ENCODE results near the gene DUSP1. TPM values are rescaled to one million over a fixed set of nuclear protein-coding genes. Genes with fewer than 3 reads are reported as not detected.

DUSP1 gene
- total and polyA plus RNA-seq, 2 of the 13 experiments (the other 11 are each of a cell fraction or from before 2014, with no cell fraction given) = 27.1 to 55.5 TPM

DNA sequence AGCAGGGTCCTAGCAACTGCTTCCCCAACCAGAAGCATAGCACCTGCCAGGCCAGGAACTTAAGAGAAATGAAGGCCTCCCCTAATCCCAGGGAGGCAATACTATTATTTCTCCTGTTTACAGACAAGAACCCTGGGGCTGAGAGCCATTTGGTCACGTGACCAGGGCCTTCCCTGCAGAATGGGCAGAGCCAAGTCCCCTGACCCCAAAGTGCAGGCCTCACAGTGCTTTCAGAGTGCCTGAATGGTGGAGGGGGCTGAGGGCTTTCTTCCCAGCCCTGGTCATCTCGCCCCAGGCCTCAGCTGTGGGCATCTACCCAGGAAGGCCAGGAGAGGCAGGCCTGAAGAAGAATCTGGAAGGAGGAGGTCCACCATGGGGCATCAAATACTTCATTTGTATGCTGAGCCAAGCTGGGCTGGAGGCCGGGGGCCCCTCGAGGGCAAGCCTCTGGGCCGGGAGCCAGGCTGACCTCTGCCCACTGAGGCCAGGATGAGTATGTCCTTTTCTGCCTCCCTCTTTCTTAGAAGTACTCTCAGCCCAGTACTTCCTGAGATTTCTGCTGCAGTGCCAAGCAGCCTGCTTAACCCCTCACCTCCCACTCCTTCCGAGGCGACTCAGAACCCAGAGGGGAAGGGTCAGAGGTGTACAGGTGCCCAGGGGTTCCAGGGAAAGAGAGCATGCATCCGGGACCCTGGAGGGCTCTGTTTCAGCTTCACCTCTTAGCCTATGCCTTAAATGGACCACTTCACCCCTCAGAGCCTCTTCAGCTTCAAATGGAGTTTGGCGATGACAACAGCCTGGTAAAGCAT is 18.9 kb upstream of the DUSP1 start (continued):
- TF ChIP-seq, protein P1, sequence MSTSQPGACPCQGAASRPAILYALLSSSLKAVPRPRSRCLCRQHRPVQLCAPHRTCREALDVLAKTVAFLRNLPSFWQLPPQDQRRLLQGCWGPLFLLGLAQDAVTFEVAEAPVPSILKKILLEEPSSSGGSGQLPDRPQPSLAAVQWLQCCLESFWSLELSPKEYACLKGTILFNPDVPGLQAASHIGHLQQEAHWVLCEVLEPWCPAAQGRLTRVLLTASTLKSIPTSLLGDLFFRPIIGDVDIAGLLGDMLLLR (CRISPR knock-in tag; IDR thresholded peaks at IDR 0.05) = no peak
- TF ChIP-seq HDAC2 (CRISPR knock-in tag; IDR thresholded peaks at IDR 0.05) (peak; percentile 58), TEAD3 (CRISPR knock-in tag; optimal IDR thresholded peaks at IDR 0.05; ENCODE audit: borderline replicate concordance) (peak; percentile 54), ZNF333 (CRISPR knock-in tag; IDR thresholded peaks at IDR 0.05; ENCODE audit: borderline replicate concordance) (no peak), ZNF782 (CRISPR knock-in tag; IDR thresholded peaks at IDR 0.05; ENCODE audit: borderline replicate concordance) (no peak), CEBPG (CRISPR knock-in tag; IDR thresholded peaks at IDR 0.05) (no peak), MEIS1 (CRISPR knock-in tag; IDR thresholded peaks at IDR 0.05; ENCODE audit: borderline replicate concordance) (no peak), RCOR2 (CRISPR knock-in tag; IDR thresholded peaks at IDR 0.05) (no peak), SOX13 (IDR thresholded peaks at IDR 0.05) (no peak), SOX13 (CRISPR knock-in tag; conservative IDR thresholded peaks at IDR 0.05 in 1 of 2, IDR thresholded peaks at IDR 0.05 in 1 of 2) (peak in 1 of 2 experiments; percentile 17; a peak in 1 of 4 replicates), KDM6A (CRISPR knock-in tag; IDR thresholded peaks at IDR 0.05; ENCODE audit: low read depth) (peak; percentile 17; the same call in 1 of the 2 replicates), ZFP36L1 (CRISPR knock-in tag; IDR thresholded peaks at IDR 0.05) (no peak), ZNF33A (CRISPR knock-in tag; IDR thresholded peaks at IDR 0.05; ENCODE audit: borderline replicate concordance) (no peak), ZBTB3 (CRISPR knock-in tag; IDR thresholded peaks at IDR 0.05; ENCODE audit: borderline replicate concordance, low read depth) (no peak), TBX2 (CRISPR knock-in tag; IDR thresholded peaks at IDR 0.05; ENCODE audit: borderline replicate concordance) (0 out of 2 replicates have a peak, but pooled peaks have one; percentile 6), GABPB1 (CRISPR knock-in tag; IDR thresholded peaks at IDR 0.05) (peak; percentile 11; the same call in 1 of the 2 replicates), MAFG (CRISPR knock-in tag; IDR thresholded peaks at IDR 0.05) (no peak), POLR2A (IDR thresholded peaks at IDR 0.05; ENCODE audit: insufficient read depth in 1 of 2, low read depth in 2 of 2, low read length in 2 of 2) (no peak), SP2 (CRISPR knock-in tag; IDR thresholded peaks at IDR 0.05) (no peak)
- TF ChIP-seq, protein P2, sequence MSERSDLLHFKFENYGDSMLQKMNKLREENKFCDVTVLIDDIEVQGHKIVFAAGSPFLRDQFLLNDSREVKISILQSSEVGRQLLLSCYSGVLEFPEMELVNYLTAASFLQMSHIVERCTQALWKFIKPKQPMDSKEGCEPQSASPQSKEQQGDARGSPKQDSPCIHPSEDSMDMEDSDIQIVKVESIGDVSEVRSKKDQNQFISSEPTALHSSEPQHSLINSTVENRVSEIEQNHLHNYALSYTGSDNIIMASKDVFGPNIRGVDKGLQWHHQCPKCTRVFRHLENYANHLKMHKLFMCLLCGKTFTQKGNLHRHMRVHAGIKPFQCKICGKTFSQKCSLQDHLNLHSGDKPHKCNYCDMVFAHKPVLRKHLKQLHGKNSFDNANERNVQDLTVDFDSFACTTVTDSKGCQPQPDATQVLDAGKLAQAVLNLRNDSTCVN (CRISPR knock-in tag; IDR thresholded peaks at IDR 0.05; ENCODE audit: borderline replicate concordance) = 0 out of 2 replicates have a peak, but pooled peaks have one; percentile 27
- TF ChIP-seq, protein P3, sequence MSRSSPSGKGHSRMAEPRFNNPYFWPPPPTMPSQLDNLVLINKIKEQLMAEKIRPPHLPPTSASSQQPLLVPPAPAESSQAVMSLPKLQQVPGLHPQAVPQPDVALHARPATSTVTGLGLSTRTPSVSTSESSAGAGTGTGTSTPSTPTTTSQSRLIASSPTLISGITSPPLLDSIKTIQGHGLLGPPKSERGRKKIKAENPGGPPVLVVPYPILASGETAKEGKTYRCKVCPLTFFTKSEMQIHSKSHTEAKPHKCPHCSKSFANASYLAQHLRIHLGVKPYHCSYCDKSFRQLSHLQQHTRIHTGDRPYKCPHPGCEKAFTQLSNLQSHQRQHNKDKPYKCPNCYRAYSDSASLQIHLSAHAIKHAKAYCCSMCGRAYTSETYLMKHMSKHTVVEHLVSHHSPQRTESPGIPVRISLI (CRISPR knock-in tag; IDR thresholded peaks at IDR 0.05; ENCODE audit: borderline replicate concordance) = no peak
- TF ChIP-seq, protein P4, sequence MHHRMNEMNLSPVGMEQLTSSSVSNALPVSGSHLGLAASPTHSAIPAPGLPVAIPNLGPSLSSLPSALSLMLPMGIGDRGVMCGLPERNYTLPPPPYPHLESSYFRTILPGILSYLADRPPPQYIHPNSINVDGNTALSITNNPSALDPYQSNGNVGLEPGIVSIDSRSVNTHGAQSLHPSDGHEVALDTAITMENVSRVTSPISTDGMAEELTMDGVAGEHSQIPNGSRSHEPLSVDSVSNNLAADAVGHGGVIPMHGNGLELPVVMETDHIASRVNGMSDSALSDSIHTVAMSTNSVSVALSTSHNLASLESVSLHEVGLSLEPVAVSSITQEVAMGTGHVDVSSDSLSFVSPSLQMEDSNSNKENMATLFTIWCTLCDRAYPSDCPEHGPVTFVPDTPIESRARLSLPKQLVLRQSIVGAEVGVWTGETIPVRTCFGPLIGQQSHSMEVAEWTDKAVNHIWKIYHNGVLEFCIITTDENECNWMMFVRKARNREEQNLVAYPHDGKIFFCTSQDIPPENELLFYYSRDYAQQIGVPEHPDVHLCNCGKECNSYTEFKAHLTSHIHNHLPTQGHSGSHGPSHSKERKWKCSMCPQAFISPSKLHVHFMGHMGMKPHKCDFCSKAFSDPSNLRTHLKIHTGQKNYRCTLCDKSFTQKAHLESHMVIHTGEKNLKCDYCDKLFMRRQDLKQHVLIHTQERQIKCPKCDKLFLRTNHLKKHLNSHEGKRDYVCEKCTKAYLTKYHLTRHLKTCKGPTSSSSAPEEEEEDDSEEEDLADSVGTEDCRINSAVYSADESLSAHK (CRISPR knock-in tag; IDR thresholded peaks at IDR 0.05; ENCODE audit: borderline replicate concordance) = no peak
- TF ChIP-seq, protein P5, sequence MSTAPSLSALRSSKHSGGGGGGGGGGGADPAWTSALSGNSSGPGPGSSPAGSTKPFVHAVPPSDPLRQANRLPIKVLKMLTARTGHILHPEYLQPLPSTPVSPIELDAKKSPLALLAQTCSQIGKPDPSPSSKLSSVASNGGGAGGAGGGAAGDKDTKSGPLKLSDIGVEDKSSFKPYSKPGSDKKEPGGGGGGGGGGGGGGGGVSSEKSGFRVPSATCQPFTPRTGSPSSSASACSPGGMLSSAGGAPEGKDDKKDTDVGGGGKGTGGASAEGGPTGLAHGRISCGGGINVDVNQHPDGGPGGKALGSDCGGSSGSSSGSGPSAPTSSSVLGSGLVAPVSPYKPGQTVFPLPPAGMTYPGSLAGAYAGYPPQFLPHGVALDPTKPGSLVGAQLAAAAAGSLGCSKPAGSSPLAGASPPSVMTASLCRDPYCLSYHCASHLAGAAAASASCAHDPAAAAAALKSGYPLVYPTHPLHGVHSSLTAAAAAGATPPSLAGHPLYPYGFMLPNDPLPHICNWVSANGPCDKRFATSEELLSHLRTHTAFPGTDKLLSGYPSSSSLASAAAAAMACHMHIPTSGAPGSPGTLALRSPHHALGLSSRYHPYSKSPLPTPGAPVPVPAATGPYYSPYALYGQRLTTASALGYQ (CRISPR knock-in tag; IDR thresholded peaks at IDR 0.05) = no peak
